Panc1 (cell line): ENCODE measurements around the gene AATK.

ENCODE experiments used
- CTCF ChIP-seq: fragments of 450-650 bp; IDR thresholded peaks from 2 replicates; pipeline ENCODE4 v1.5.1; 2017; ENCODE audit warnings: mild to moderate bottlenecking
- POLR2AphosphoS5 ChIP-seq: IDR thresholded peaks from 2 replicates; pipeline ENCODE4 v1.6.1; 2012; ENCODE audit warnings: mild to moderate bottlenecking, low read depth, low read length, moderate library complexity
- SIN3A ChIP-seq: IDR thresholded peaks from 2 replicates; pipeline ENCODE4 v1.6.1; 2012; ENCODE audit warnings: low read depth, mild to moderate bottlenecking, low read length, moderate library complexity, borderline replicate concordance; ENCODE audit not compliant: insufficient read depth
- TCF7L2 ChIP-seq: IDR thresholded peaks from 2 replicates; pipeline ENCODE4 v1.6.1; 2011; ENCODE audit warnings: mild to moderate bottlenecking, low read depth, low read length, inconsistent platforms
- TF ChIP-seq, protein P1 (sequence below), 2 experiments: IDR thresholded peaks; 2 replicates each; pipeline ENCODE4 v1.6.1; 2011 to 2012; ENCODE audit warnings: low read depth in 2 of 2, control low read depth in 1 of 2, low read length in 1 of 2, mild to moderate bottlenecking in 1 of 2, moderate library complexity in 1 of 2; ENCODE audit not compliant: insufficient read depth in 1 of 2

DNA sequence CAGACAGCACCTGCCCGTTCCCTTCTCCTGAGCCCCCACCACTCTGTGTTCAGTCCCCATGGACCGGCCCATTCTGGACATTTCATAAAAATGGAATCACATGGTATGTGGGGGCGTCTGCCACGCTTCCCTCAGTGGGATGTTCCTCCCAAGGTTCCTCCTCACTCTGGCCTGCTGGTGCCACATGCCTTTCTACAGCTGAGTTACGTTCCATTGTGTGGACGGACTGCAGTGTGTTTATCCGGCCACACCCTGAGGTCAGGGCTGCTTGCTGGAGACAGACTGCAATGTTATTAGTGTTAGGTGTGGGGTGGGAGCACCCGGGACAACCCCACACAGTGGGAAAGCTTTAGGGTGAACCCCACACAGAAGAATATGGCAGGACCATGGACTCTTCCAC lies 5.9 kb upstream of the AATK start:
- no peak for TF ChIP-seq CTCF
- TF ChIP-seq POLR2AphosphoS5, result no peak
- TF ChIP-seq, protein P1, sequence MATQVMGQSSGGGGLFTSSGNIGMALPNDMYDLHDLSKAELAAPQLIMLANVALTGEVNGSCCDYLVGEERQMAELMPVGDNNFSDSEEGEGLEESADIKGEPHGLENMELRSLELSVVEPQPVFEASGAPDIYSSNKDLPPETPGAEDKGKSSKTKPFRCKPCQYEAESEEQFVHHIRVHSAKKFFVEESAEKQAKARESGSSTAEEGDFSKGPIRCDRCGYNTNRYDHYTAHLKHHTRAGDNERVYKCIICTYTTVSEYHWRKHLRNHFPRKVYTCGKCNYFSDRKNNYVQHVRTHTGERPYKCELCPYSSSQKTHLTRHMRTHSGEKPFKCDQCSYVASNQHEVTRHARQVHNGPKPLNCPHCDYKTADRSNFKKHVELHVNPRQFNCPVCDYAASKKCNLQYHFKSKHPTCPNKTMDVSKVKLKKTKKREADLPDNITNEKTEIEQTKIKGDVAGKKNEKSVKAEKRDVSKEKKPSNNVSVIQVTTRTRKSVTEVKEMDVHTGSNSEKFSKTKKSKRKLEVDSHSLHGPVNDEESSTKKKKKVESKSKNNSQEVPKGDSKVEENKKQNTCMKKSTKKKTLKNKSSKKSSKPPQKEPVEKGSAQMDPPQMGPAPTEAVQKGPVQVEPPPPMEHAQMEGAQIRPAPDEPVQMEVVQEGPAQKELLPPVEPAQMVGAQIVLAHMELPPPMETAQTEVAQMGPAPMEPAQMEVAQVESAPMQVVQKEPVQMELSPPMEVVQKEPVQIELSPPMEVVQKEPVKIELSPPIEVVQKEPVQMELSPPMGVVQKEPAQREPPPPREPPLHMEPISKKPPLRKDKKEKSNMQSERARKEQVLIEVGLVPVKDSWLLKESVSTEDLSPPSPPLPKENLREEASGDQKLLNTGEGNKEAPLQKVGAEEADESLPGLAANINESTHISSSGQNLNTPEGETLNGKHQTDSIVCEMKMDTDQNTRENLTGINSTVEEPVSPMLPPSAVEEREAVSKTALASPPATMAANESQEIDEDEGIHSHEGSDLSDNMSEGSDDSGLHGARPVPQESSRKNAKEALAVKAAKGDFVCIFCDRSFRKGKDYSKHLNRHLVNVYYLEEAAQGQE (IDR thresholded peaks at IDR 0.05; ENCODE audit: insufficient read depth in 1 of 2, low read depth in 2 of 2, low read length in 1 of 2), result no peak
- TF ChIP-seq SIN3A, result no peak
- TF ChIP-seq TCF7L2, result no peak
